HepG2 (cell line): Measurements from ENCODE around the gene OTOP2. TPM values are rescaled to one million over a fixed set of nuclear protein-coding genes. Genes with fewer than 3 reads are reported as not detected.

Experiments
- CEBPB ChIP-seq: IDR thresholded peaks from 2 replicates; pipeline ENCODE4 v1.6.1; 2011; ENCODE audit warnings: low read depth, low read length, improper control_type of control experiment, borderline replicate concordance
- CEBPG ChIP-seq: IDR thresholded peaks from 2 replicates; pipeline ENCODE4 v1.6.1; 2016
- DR1 ChIP-seq: sonication (generic); formaldehyde crosslinking; IDR thresholded peaks from 2 replicates; pipeline ENCODE4 v1.8.0; 2021; ENCODE audit warnings: mild to moderate bottlenecking, missing genetic modification reagents, inconsistent platforms
- HES4 ChIP-seq: sonication (generic); formaldehyde crosslinking; IDR thresholded peaks from 2 replicates; pipeline ENCODE4 v1.9.0; 2021; ENCODE audit warnings: mild to moderate bottlenecking, missing genetic modification reagents, borderline replicate concordance
- ZNF180 ChIP-seq: sonication (generic); formaldehyde crosslinking; IDR thresholded peaks from 2 replicates; pipeline ENCODE4 v1.4.0; 2020; ENCODE audit warnings: low read depth, missing genetic modification reagents, borderline replicate concordance
- ZNF296 ChIP-seq: sonication (generic); formaldehyde crosslinking; conservative IDR thresholded peaks from 2 replicates; pipeline ENCODE4 v1.5.0; 2020; ENCODE audit warnings: mild to moderate bottlenecking, missing genetic modification reagents
- polyA plus RNA-seq, 8 experiments: library from polyadenylated mRNA; depleted of rRNA in 3 of 8; stranded (reverse) in 7 of 8; unstranded in 1 of 8; fragments of >200 nt; fragmentation: Illumina TruSeq in 4 of 8; extraction: Trizol in 4 of 8; gene quantifications; 2 replicates each; pipeline versions ENCODE4 v1.2.1 to v1.2.3, GENCODE V29; 2011 to 2016; ENCODE audit warnings: low read depth in 4 of 8, missing spikeins in 1 of 8, mixed read lengths in 1 of 8; ENCODE audit not compliant: insufficient read depth in 1 of 8
- total RNA-seq, 5 experiments: library from RNA; depleted of rRNA; stranded (reverse); fragments of >200 nt; fragmentation: Illumina TruSeq; extraction: Trizol; gene quantifications; 2 replicates each; pipeline ENCODE4 v1.2.3, GENCODE V29; 2016; ENCODE audit warnings: low read depth in 1 of 5
- TF ChIP-seq, protein P1 (sequence below): sonication (generic); formaldehyde crosslinking; IDR thresholded peaks from one replicate; pipeline ENCODE4 v1.5.1; 2020; ENCODE audit warnings: mild to moderate bottlenecking, missing genetic modification reagents; ENCODE audit errors: not compliant biosample characterization
- TF ChIP-seq, protein P2 (sequence below): sonication (generic); formaldehyde crosslinking; IDR thresholded peaks from 2 replicates; pipeline ENCODE4 v1.4.0; 2020; ENCODE audit warnings: missing genetic modification reagents
- TF ChIP-seq, protein P3 (sequence below): IDR thresholded peaks from 2 replicates; pipeline ENCODE4 v1.6.1; 2016; ENCODE audit warnings: low read depth, control low read depth

OTOP2 gene
- total and polyA plus RNA-seq, 2 of the 13 experiments (the other 11 are each of a cell fraction or from before 2014, with no cell fraction given), result not detected

DNA sequence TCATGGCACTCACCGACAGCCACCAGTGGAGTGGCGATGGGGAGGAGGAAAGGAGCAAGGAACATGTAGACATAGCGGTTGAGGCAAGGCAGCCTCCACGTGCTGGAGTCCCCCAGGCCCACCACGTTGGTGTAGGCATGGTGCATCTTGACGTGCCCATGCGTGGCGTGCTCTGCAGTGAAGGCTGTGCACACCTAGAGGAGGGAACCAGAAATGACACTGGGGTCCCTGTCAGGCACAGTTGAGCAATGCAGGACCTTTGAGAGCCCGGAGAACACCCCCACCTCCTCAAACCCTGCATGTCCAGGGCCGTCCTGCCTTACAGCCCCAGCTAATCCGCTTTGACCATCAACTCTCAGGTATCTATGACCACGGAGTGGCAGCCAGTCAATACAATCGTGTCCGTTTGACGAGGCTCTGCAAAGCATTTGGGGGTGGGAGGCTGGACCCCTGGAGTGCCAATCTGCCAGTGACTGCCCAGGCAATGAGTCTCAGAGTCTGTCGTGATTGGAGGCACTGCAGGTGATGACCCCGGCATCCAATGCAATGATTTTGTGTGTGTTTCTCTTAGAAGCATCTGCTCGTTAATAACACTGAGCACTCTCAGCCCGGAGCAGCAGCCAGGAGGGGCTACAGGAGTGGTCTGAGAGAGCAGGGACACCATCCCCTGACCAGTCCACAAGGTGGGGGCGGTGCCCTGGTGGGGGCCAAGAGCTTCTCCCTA is 41.4 kb upstream of the OTOP2 start (continued):
- TF ChIP-seq, protein P1, sequence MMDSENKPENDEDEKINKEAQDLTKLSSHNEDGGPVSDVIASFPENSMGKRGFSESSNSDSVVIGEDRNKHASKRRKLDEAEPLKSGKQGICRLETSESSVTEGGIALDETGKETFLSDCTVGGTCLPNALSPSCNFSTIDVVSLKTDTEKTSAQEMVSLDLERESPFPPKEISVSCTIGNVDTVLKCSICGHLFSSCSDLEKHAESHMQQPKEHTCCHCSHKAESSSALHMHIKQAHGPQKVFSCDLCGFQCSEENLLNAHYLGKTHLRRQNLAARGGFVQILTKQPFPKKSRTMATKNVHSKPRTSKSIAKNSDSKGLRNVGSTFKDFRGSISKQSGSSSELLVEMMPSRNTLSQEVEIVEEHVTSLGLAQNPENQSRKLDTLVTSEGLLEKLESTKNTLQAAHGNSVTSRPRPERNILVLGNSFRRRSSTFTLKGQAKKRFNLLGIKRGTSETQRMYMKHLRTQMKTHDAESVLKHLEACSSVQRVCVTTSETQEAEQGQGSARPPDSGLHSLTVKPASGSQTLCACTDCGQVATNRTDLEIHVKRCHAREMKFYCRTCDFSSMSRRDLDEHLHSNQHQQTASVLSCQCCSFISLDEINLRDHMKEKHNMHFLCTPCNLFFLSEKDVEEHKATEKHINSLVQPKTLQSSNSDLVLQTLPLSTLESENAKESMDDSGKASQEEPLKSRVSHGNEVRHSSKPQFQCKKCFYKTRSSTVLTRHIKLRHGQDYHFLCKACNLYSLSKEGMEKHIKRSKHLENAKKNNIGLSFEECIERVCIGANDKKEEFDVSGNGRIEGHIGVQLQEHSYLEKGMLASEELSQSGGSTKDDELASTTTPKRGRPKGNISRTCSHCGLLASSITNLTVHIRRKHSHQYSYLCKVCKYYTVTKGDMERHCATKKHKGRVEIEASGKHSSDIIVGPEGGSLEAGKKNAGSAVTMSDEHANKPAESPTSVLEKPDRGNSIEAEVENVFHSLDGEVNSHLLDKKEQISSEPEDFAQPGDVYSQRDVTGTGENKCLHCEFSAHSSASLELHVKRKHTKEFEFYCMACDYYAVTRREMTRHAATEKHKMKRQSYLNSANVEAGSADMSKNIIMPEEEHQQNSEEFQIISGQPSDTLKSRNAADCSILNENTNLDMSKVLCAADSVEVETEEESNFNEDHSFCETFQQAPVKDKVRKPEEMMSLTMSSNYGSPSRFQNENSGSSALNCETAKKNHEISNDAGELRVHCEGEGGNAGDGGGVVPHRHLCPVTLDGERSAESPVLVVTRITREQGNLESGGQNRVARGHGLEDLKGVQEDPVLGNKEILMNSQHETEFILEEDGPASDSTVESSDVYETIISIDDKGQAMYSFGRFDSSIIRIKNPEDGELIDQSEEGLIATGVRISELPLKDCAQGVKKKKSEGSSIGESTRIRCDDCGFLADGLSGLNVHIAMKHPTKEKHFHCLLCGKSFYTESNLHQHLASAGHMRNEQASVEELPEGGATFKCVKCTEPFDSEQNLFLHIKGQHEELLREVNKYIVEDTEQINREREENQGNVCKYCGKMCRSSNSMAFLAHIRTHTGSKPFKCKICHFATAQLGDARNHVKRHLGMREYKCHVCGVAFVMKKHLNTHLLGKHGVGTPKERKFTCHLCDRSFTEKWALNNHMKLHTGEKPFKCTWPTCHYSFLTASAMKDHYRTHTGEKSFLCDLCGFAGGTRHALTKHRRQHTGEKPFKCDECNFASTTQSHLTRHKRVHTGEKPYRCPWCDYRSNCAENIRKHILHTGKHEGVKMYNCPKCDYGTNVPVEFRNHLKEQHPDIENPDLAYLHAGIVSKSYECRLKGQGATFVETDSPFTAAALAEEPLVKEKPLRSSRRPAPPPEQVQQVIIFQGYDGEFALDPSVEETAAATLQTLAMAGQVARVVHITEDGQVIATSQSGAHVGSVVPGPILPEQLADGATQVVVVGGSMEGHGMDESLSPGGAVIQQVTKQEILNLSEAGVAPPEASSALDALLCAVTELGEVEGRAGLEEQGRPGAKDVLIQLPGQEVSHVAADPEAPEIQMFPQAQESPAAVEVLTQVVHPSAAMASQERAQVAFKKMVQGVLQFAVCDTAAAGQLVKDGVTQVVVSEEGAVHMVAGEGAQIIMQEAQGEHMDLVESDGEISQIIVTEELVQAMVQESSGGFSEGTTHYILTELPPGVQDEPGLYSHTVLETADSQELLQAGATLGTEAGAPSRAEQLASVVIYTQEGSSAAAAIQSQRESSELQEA (CRISPR knock-in tag), result no peak
- TF ChIP-seq, protein P2, sequence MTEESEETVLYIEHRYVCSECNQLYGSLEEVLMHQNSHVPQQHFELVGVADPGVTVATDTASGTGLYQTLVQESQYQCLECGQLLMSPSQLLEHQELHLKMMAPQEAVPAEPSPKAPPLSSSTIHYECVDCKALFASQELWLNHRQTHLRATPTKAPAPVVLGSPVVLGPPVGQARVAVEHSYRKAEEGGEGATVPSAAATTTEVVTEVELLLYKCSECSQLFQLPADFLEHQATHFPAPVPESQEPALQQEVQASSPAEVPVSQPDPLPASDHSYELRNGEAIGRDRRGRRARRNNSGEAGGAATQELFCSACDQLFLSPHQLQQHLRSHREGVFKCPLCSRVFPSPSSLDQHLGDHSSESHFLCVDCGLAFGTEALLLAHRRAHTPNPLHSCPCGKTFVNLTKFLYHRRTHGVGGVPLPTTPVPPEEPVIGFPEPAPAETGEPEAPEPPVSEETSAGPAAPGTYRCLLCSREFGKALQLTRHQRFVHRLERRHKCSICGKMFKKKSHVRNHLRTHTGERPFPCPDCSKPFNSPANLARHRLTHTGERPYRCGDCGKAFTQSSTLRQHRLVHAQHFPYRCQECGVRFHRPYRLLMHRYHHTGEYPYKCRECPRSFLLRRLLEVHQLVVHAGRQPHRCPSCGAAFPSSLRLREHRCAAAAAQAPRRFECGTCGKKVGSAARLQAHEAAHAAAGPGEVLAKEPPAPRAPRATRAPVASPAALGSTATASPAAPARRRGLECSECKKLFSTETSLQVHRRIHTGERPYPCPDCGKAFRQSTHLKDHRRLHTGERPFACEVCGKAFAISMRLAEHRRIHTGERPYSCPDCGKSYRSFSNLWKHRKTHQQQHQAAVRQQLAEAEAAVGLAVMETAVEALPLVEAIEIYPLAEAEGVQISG (CRISPR knock-in tag), result no peak
- peak; percentile 37; the same call in 1 of the 2 replicates for TF ChIP-seq CEBPB
- no peak for TF ChIP-seq ZNF296
- no peak for TF ChIP-seq ZNF180 (CRISPR knock-in tag)
- no peak for TF ChIP-seq HES4 (CRISPR knock-in tag)
- 0 out of 2 replicates have a peak, but pooled peaks have one; percentile 6 for TF ChIP-seq CEBPG
- TF ChIP-seq DR1 (CRISPR knock-in tag), result no peak
- TF ChIP-seq, protein P3, sequence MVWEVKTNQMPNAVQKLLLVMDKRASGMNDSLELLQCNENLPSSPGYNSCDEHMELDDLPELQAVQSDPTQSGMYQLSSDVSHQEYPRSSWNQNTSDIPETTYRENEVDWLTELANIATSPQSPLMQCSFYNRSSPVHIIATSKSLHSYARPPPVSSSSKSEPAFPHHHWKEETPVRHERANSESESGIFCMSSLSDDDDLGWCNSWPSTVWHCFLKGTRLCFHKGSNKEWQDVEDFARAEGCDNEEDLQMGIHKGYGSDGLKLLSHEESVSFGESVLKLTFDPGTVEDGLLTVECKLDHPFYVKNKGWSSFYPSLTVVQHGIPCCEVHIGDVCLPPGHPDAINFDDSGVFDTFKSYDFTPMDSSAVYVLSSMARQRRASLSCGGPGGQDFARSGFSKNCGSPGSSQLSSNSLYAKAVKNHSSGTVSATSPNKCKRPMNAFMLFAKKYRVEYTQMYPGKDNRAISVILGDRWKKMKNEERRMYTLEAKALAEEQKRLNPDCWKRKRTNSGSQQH (CRISPR knock-in tag), result no peak
